ENCODE results near the gene ACACB.

DNA sequence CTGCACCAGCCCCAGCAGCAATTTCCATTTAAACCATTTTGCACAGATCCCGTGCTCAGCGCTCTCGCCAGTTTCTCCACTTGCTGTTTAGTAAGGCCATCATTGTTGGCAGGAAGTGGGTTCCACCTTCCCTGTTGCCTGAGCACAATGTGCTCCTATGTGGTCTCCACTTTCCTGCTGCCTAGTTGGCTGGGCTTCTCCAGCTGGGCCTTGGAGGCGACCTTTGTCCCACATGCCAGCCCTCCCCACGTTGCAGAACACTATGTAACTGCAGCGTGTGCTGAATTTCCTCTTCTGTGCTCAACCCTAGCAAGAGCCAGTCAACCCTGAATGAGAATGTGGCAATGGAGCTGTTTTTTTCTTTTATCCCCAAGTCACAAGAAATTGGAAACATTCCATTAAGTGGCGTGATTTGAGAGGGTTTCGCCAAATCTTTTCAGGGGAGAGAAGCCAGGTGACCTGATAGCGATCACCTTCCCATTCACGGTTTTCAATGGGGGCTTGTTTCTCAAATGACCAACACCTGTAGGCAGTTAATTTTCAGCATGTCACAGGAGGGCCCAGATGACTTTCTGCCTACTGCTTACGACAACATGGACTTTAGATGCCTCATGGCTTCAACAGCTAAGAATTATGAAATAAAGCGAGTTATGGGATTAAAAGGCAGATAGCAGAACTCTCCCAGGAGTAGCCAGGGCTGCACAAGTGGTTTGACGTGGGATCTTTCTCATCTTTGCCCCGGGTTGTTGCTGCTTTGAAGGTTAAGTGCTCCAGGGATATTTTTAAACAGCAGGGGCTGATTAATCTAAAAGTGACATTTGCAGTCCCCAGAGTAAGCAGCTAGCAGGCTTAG, at the start of gene ACACB:
- TF ChIP-seq, protein P1, sequence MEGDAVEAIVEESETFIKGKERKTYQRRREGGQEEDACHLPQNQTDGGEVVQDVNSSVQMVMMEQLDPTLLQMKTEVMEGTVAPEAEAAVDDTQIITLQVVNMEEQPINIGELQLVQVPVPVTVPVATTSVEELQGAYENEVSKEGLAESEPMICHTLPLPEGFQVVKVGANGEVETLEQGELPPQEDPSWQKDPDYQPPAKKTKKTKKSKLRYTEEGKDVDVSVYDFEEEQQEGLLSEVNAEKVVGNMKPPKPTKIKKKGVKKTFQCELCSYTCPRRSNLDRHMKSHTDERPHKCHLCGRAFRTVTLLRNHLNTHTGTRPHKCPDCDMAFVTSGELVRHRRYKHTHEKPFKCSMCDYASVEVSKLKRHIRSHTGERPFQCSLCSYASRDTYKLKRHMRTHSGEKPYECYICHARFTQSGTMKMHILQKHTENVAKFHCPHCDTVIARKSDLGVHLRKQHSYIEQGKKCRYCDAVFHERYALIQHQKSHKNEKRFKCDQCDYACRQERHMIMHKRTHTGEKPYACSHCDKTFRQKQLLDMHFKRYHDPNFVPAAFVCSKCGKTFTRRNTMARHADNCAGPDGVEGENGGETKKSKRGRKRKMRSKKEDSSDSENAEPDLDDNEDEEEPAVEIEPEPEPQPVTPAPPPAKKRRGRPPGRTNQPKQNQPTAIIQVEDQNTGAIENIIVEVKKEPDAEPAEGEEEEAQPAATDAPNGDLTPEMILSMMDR (IDR thresholded peaks at IDR 0.05) = no peak
- no peak for TF ChIP-seq POLR2A (IDR thresholded peaks at IDR 0.05)

All from esophagus squamous epithelium (tissue), 4 donors.